Measurements from ENCODE around the gene AK1. TPM values are rescaled to one million over a fixed set of nuclear protein-coding genes. Genes with fewer than 3 reads are reported as not detected.
"Not testable (repeated sequence)": the region's sequence is repeated elsewhere in the genome, so short reads cannot be mapped to it uniquely, and the experiment has no call there.

Gene AK1
- polyA plus RNA-seq, 1 experiment, result 102 TPM

- Histone ChIP-seq H3K27me3 (ENCODE audit: control insufficient read depth, insufficient read depth, low read length) (no peaks in the 10 kb centered on the region), H3K4me3 (ENCODE audit: low read depth, low read length) (no peak overlapping the region), H3K36me3 (ENCODE audit: control insufficient read depth, insufficient read depth, low read length) (peaks cover 5% of the 10 kb centered on the region; the same call in 1 of the 2 replicates)
- ChIA-PET POLR2A (no interaction called here), CTCF (no interaction called here)
- no peak for TF ChIP-seq CTCF (IDR thresholded peaks at IDR 0.05; ENCODE audit: insufficient read depth, low read depth, low read length)
- DNase-seq (ENCODE audit: low read depth), result no peak
Measured at GRCh38 chr9:127848756-127849504, 28.5 kb downstream of the AK1 start.

DNA sequence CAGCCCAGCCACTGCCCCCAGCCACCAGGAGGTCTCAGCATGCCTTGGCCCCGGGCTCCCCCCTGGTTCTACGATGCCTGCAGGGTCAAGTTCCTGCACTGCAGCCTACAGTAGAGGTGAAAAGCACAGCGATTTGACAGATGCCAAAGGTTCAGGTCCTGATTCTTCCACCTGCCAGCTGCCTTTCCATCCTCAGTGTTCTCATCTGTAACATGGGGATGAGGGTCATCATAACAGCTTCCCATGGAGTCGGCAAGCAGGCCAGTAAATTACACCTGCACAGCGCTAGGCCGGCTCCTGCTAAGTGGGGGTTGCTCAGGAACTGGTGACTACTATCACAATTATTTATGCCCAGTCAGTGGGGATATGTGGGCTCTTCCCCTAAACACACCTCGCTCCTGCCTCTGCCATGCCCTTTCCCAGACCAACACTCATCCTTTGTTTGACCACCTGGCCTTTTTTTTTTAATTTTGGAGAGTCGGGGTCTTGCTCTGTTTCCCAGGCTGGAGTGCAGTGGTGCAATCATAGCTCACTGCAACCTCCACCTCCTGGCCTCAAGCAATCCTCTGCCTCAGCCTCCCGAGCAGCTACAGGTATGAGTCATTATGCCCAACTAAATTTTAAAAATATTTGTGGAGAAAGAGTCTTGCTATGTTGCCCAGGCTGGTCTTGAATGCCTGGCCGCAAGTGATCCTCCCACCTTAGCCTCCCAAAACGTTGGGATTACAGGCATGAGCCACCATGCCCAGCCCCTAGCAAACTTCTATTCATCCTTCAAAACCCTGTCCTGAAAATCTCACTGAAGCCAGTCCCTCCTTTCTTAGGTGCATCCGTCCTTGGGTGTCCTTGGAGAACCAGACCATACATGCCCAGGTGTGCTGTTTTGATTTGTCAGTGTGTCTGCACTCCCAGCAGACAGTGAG, 29.4 kb downstream of the AK1 start:
- DNase-seq (ENCODE audit: low read depth), result no peak
- no peak for TF ChIP-seq CTCF (IDR thresholded peaks at IDR 0.05; ENCODE audit: insufficient read depth, low read depth, low read length)
- H3K27me3 ChIP-seq (ENCODE audit: control insufficient read depth, insufficient read depth, low read length), result no peaks in the 10 kb centered on the region
- ChIA-PET POLR2A (no interaction called here), CTCF (interaction anchor here (1.4 kb wide), 1 partner anchor 11 kb away, joined by 4 read pairs; no protein-coding TSS in a partner anchor)
- H3K36me3 ChIP-seq (ENCODE audit: control insufficient read depth, insufficient read depth, low read length), result peaks cover 5% of the 10 kb centered on the region; the same call in 1 of the 2 replicates
- H3K4me3 ChIP-seq (ENCODE audit: low read depth, low read length), result no peak overlapping the region

DNA sequence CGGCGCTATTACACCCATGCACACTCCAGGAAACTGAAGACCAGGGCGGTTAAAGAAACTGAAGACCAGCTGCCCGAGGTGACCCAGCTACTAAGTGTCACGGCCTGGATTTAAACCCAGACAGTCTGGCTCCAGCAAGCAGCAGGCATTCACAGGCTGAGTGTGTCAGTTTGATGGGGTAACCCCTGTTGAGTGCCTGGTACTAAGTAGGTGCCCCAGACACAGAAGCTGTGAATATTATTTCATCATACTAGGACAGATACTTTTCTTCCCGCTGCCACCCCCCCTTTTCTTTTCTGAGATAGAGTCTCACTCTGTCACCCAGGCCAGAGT, 30.3 kb downstream of the AK1 start:
- Histone ChIP-seq H3K4me3 (ENCODE audit: low read depth, low read length) (no peak overlapping the region), H3K27me3 (ENCODE audit: control insufficient read depth, insufficient read depth, low read length) (no peaks in the 10 kb centered on the region), H3K36me3 (ENCODE audit: control insufficient read depth, insufficient read depth, low read length) (peaks cover 8% of the 10 kb centered on the region)
- CTCF ChIA-PET, result interaction anchor here (1.4 kb wide), 1 partner anchor 10 kb away, joined by 4 read pairs; no protein-coding TSS in a partner anchor
- POLR2A ChIA-PET, result interaction anchor here (0.6 kb wide), 1 partner anchor 38 kb away, joined by 12 read pairs; no protein-coding TSS in a partner anchor
- no peak for DNase-seq (ENCODE audit: low read depth)
- no peak for TF ChIP-seq CTCF (IDR thresholded peaks at IDR 0.05; ENCODE audit: insufficient read depth, low read depth, low read length)

- POLR2A ChIA-PET, result interaction anchor here (0.6 kb wide), 1 partner anchor 37 kb away, joined by 12 read pairs; no protein-coding TSS in a partner anchor
- CTCF ChIA-PET, result interaction anchor here (1.4 kb wide), 1 partner anchor 10 kb away, joined by 4 read pairs; no protein-coding TSS in a partner anchor
- Histone ChIP-seq H3K4me3 (ENCODE audit: low read depth, low read length) (no peak overlapping the region), H3K36me3 (ENCODE audit: control insufficient read depth, insufficient read depth, low read length) (peaks cover 10% of the 10 kb centered on the region), H3K27me3 (ENCODE audit: control insufficient read depth, insufficient read depth, low read length) (no peaks in the 10 kb centered on the region)
- no peak for DNase-seq (ENCODE audit: low read depth)
- TF ChIP-seq CTCF (IDR thresholded peaks at IDR 0.05; ENCODE audit: insufficient read depth, low read depth, low read length), result no peak
Measured at GRCh38 chr9:127846443-127847177, 30.9 kb downstream of the AK1 start.

GRCh38 chr9:127845619-127846018, 31.9 kb downstream of the AK1 start:
- H3K4me3 ChIP-seq (ENCODE audit: low read depth, low read length); H3K27me3 ChIP-seq (ENCODE audit: control insufficient read depth, insufficient read depth, low read length); DNase-seq (ENCODE audit: low read depth); POLR2A ChIA-PET: not testable (repeated sequence)
- H3K36me3 ChIP-seq (ENCODE audit: control insufficient read depth, insufficient read depth, low read length), result peaks cover 11% of the 10 kb centered on the region
- CTCF ChIA-PET, result interaction anchor here (0.8 to 1.2 kb wide), 3 partner anchors 8 to 31 kb away, joined by 3 read pairs; no protein-coding TSS in a partner anchor

Data from BJ (cell line).